ENCODE results near the gene LRIT2. TPM values are rescaled to one million over a fixed set of nuclear protein-coding genes. Genes with fewer than 3 reads are reported as not detected.

LRIT2 gene
- total RNA-seq, 1 experiment from 2014 or later = not detected

DNA sequence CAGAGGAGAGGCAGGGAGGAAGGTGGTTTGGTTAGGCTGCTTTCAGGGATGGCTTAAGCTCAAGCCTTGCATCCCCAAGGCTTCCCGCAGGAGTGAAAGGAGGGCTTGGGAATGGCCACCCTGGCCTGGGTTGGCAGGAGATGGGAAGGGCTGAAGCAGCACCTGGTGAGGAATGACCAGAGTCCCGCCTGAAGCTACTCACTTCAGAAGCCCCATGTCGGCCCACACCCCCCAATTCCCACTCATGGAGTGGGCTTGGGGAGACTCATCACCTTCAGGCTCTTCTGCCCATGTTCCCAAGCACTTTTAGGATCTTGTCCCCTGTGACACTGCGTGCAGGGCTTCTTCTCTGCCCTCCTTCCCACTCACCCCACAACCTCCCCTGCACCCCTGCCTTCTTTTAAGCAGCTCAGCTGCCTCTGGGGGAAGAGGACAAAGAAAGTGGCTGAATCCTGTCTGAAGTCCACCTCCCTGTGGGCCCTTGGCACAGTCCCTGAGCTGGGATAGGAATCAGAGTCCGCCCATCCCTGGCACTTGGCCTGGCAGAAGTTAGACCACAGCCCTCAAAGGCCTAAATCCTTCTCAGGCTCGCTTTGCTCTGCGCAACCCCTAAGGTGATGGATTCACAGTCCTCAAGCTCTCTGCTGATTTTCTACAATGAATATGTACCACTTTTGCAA is 36.0 kb upstream of the LRIT2 start:
- TF ChIP-seq, protein P1, sequence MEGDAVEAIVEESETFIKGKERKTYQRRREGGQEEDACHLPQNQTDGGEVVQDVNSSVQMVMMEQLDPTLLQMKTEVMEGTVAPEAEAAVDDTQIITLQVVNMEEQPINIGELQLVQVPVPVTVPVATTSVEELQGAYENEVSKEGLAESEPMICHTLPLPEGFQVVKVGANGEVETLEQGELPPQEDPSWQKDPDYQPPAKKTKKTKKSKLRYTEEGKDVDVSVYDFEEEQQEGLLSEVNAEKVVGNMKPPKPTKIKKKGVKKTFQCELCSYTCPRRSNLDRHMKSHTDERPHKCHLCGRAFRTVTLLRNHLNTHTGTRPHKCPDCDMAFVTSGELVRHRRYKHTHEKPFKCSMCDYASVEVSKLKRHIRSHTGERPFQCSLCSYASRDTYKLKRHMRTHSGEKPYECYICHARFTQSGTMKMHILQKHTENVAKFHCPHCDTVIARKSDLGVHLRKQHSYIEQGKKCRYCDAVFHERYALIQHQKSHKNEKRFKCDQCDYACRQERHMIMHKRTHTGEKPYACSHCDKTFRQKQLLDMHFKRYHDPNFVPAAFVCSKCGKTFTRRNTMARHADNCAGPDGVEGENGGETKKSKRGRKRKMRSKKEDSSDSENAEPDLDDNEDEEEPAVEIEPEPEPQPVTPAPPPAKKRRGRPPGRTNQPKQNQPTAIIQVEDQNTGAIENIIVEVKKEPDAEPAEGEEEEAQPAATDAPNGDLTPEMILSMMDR (conservative IDR thresholded peaks at IDR 0.05) = no peak
- no peak for TF ChIP-seq EZH2 (IDR thresholded peaks at IDR 0.05; ENCODE audit: low read depth)
- H3K27ac ChIP-seq = no peak overlapping the region
- ChIA-PET POLR2A (ENCODE audit: unreplicated experiment) (no interaction called here), CTCF (no interaction called here)
- H3K9me3 ChIP-seq (ENCODE audit: insufficient read depth, low read depth) = 0 out of 2 replicates have a peak, but pooled peaks cover 5% of the 10 kb centered on the region
- no peak overlapping the region for H2AFZ ChIP-seq
- no peaks in the 10 kb centered on the region for H3K9me2 ChIP-seq (ENCODE audit: insufficient read depth)
- no peaks in the 10 kb centered on the region for H3K79me2 ChIP-seq (ENCODE audit: low read depth)
- H3F3A ChIP-seq (ENCODE audit: insufficient read depth, low read depth) = no peaks in the 10 kb centered on the region
- H3K4me2 ChIP-seq = no peak overlapping the region
- H3K4me3 ChIP-seq = no peak overlapping the region
- H3K36me3 ChIP-seq (ENCODE audit: low read depth) = no peaks in the 10 kb centered on the region
- no peak for DNase-seq
- no TSS peak for BruUV-seq (replicated peaks)
- H3K27me3 ChIP-seq (ENCODE audit: insufficient read depth, low read depth) = peaks cover 57% of the 10 kb centered on the region
- peaks cover 3% of the 10 kb centered on the region; the same call in 1 of the 2 replicates for H4K20me1 ChIP-seq (ENCODE audit: insufficient read depth)
- H3K4me1 ChIP-seq (replicated peaks; ENCODE audit: insufficient read depth) = no peaks in the 10 kb centered on the region
- intact Hi-C loops (cut with micrococcal nuclease; ENCODE audit: unreplicated experiment) = no loop called here

DNA sequence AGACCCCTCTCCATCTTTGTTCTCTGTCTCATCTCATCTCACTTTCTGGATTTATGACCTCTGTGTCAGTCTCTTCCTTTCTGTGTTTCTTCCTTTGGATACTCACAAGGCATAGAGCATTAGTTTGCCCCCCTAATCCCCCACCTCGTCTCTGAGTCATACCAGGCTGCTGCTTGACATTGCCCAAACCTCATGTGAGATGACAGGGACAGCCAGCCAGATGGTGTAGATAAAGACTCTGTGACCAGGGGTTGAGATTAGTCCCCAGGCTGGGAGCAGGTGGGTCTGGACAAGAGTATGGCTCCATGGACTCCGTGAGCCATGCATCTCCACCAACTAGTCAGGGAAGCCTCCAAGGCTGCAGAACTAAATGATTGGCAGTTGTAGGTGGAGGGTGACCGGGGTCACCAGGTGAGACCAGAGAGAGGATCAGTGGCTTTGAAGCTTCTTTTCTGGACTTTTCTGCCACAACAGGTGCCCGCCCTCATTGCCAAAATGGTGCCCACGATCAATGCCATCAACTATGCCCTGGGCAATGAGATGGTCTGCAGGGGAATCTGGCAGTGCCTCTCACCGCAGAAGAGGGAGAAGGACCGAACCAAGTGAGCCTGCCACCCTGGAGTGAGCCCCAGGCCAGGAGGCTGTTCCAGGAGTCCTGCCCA is 32.8 kb upstream of the LRIT2 start:
- Histone ChIP-seq H3F3A (ENCODE audit: insufficient read depth, low read depth) (no peaks in the 10 kb centered on the region), H3K4me3 (no peak overlapping the region), H3K79me2 (ENCODE audit: low read depth) (no peaks in the 10 kb centered on the region), H3K27me3 (ENCODE audit: insufficient read depth, low read depth) (peaks cover 70% of the 10 kb centered on the region), H3K4me2 (no peak overlapping the region), H3K9me3 (ENCODE audit: insufficient read depth, low read depth) (0 out of 2 replicates have a peak, but pooled peaks cover 5% of the 10 kb centered on the region), H4K20me1 (ENCODE audit: insufficient read depth) (peaks cover 3% of the 10 kb centered on the region; the same call in 1 of the 2 replicates), H3K36me3 (ENCODE audit: low read depth) (no peaks in the 10 kb centered on the region), H2AFZ (no peak overlapping the region), H3K4me1 (replicated peaks; ENCODE audit: insufficient read depth) (no peaks in the 10 kb centered on the region), H3K9me2 (ENCODE audit: insufficient read depth) (no peaks in the 10 kb centered on the region), H3K27ac (no peak overlapping the region)
- ChIA-PET POLR2A (ENCODE audit: unreplicated experiment) (no interaction called here), CTCF (interaction anchor here (0.6 to 1.5 kb wide), 2 partner anchors 279 to 566 kb away, joined by 3 to 5 read pairs; no protein-coding TSS in a partner anchor)
- no peak for TF ChIP-seq EZH2 (IDR thresholded peaks at IDR 0.05; ENCODE audit: low read depth)
- TF ChIP-seq, protein P1 (conservative IDR thresholded peaks at IDR 0.05) = no peak
- DNase-seq = no peak
- BruUV-seq (replicated peaks) = no TSS peak
- intact Hi-C loops (cut with micrococcal nuclease; ENCODE audit: unreplicated experiment) = loop anchor here (10.0 kb wide), 1 partner anchor 1907 kb away; no protein-coding TSS in a partner anchor

DNA sequence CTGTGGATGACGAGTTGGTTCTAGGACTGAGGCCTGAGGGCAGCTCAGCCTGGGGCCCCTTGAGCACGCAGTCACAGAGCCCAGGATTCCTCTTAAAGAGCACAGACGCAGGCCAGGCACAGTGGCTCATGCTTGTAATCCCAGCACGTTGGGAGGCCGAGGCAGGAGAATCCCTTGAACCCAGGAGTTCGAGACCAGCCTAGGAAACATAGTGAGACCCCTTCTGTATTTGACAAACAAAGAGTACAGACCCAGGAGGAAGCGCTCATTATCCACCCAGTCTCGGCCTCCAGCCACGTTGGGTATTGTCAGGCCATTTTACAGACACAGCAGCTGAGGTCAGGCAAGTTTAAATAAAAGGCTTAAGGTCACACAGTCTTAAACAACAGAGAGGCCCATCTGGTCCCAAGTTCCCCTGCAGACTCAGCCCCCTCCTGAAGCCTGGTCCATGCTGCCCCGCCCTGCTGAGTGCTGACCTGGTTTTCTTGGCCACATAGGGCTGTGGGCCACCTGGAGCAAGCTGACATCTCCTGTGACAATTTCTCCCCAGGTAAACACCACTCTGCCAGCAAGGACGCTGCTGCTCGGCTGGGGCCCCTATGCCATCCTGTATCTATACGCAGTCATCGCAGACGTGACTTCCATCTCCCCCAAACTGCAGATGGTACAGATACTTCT is 32.1 kb upstream of the LRIT2 start:
- Histone ChIP-seq H3K9me3 (ENCODE audit: insufficient read depth, low read depth) (0 out of 2 replicates have a peak, but pooled peaks cover 5% of the 10 kb centered on the region), H3K4me2 (no peak overlapping the region), H3K4me3 (no peak overlapping the region), H3K27me3 (ENCODE audit: insufficient read depth, low read depth) (peaks cover 71% of the 10 kb centered on the region), H3K4me1 (replicated peaks; ENCODE audit: insufficient read depth) (no peaks in the 10 kb centered on the region), H2AFZ (no peak overlapping the region), H4K20me1 (ENCODE audit: insufficient read depth) (peaks cover 3% of the 10 kb centered on the region; the same call in 1 of the 2 replicates), H3K27ac (no peak overlapping the region), H3K36me3 (ENCODE audit: low read depth) (no peaks in the 10 kb centered on the region), H3K79me2 (ENCODE audit: low read depth) (no peaks in the 10 kb centered on the region), H3F3A (ENCODE audit: insufficient read depth, low read depth) (no peaks in the 10 kb centered on the region), H3K9me2 (ENCODE audit: insufficient read depth) (no peaks in the 10 kb centered on the region)
- no peak for TF ChIP-seq EZH2 (IDR thresholded peaks at IDR 0.05; ENCODE audit: low read depth)
- TF ChIP-seq, protein P1 (conservative IDR thresholded peaks at IDR 0.05) = 0 out of 2 replicates have a peak, but pooled peaks have one; percentile 4
- ChIA-PET POLR2A (ENCODE audit: unreplicated experiment) (no interaction called here), CTCF (interaction anchor here (1.5 kb wide), 1 partner anchor 280 kb away, joined by 5 read pairs; no protein-coding TSS in a partner anchor)
- BruUV-seq (replicated peaks) = no TSS peak
- intact Hi-C loops (cut with micrococcal nuclease; ENCODE audit: unreplicated experiment) = loop anchor here (10.0 kb wide), 1 partner anchor 1907 kb away; no protein-coding TSS in a partner anchor
- DNase-seq = no peak

Data from PC-9 (cell line).